Uterus (tissue), 4 donors: ENCODE results near the gene KASH5. TPM values are rescaled to one million over a fixed set of nuclear protein-coding genes. Genes with fewer than 3 reads are reported as not detected.

Experiments
- DNase-seq, 2 donors: peaks; one replicate each; pipeline ENCODE4 v3.0.0-alpha.2; 2019 to 2020
- H3K27ac ChIP-seq, 2 donors: fragments of 200-600 bp; sonication (generic); 1 replicate in 1 of 2; 2 replicates in 1 of 2; pipeline ENCODE4 v1.5.1; 2016 to 2018
- H3K27me3 ChIP-seq, 2 donors: fragments of 200-600 bp; sonication (generic); one replicate each; pipeline ENCODE4 v1.5.1; 2018 to 2019; ENCODE audit warnings: control low read depth in 1 of 2
- H3K36me3 ChIP-seq, 2 donors: fragments of 200-600 bp; sonication (generic); one replicate each; pipeline ENCODE4 v1.5.1; 2019; ENCODE audit warnings: control low read depth in 1 of 2
- H3K4me1 ChIP-seq, 2 donors: fragments of 200-600 bp; sonication (generic); one replicate each; pipeline ENCODE4 v1.5.1; 2018 to 2019; ENCODE audit warnings: control low read depth in 1 of 2
- H3K4me3 ChIP-seq, 2 donors: fragments of 200-600 bp; sonication (generic); 1 replicate in 1 of 2; 2 replicates in 1 of 2; pipeline ENCODE4 v1.5.1; 2018 to 2019; ENCODE audit warnings: mild to moderate bottlenecking in 1 of 2
- H3K9me3 ChIP-seq, 2 donors: fragments of 200-600 bp; sonication (generic); one replicate each; pipeline ENCODE4 v1.5.1; 2019; ENCODE audit warnings: control low read depth in 1 of 2
- POLR2A ChIP-seq, 2 donors: fragments of 450-650 bp; IDR thresholded peaks; one replicate each; pipeline ENCODE4 v1.6.1; 2016; ENCODE audit warnings: antibody characterized with exemption in 2 of 2, mild to moderate bottlenecking in 1 of 2, moderate library complexity in 1 of 2
- intact Hi-C: fragments of 100-400 bp; cut with DNase I; formaldehyde crosslinking; loops from one replicate; pipeline ENCODE4 v1.15.1; 2023; ENCODE audit warnings: low total_unique reads
- total RNA-seq, 4 donors: library from RNA; depleted of rRNA in 3 of 4; stranded (reverse); fragments of >200 nt in 3 of 4; gene quantifications; one replicate each; pipeline versions ENCODE4 v1.1.0 to v1.2.4, GENCODE V29; 2014 to 2023
- TF ChIP-seq, protein P1 (sequence below), 4 experiments: fragments of 200-600 bp in 2 of 4; fragments of 450-650 bp in 2 of 4; sonication (generic) in 2 of 4; IDR thresholded peaks; one replicate each; pipeline ENCODE4 v1.5.1; 2016 to 2019; ENCODE audit warnings: antibody characterized with exemption in 4 of 4, mild to moderate bottlenecking in 2 of 4, moderate library complexity in 1 of 4
- donor health status: DM: yes; HTN: yes; CAD: no.

KASH5 gene
- total RNA-seq, 4 donors from 2014 or later = 0.55 TPM; not detected in 3

DNA sequence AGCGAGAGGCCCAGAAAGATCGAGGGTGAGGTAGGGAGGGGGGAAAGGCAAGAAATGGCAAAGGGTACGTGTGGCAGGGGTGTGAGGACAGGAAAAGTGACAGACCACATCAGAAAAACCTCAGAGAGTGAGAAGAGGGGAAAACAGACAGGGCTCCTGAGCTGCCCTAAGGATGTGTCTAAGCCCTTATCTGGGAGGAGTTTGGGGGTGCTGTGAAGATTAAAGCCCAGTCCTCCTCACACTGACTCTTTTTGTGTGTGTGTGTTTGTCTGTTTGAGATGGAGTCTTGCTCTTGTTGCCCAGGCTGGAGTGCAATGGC is 35.9 kb downstream of the KASH5 start:
- intact Hi-C loops = no loop called here

DNA sequence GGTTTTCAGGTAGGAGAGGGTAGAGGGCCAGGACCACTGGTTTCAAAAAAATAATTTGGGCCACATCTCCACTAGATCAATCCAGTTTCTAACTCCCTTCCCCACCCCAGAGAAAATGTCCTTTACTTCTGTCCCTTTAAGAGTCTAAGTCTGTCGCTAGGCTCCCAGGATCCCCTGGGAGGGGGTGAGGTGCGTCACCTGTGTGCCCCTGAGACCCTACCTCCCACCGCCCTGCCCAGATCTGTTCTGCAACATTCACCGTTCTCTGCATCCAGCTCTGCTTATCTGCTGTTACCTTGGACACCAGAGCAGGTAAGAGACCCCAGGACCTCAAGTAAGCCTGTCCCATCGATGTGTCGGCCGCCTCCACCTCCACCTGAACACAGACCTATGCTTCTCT is 37.1 kb downstream of the KASH5 start, which contains the start of gene GFY:
Gene GFY (plus strand): TSS at position 211 of the 400 bp plus-strand sequence. CDS start 1,043 bp downstream, outside the sequence.
- no peak for DNase-seq
- no peaks in the 10 kb centered on the region for H3K9me3 ChIP-seq
- H3K36me3 ChIP-seq = no peaks in the 10 kb centered on the region
- TF ChIP-seq, protein P1, sequence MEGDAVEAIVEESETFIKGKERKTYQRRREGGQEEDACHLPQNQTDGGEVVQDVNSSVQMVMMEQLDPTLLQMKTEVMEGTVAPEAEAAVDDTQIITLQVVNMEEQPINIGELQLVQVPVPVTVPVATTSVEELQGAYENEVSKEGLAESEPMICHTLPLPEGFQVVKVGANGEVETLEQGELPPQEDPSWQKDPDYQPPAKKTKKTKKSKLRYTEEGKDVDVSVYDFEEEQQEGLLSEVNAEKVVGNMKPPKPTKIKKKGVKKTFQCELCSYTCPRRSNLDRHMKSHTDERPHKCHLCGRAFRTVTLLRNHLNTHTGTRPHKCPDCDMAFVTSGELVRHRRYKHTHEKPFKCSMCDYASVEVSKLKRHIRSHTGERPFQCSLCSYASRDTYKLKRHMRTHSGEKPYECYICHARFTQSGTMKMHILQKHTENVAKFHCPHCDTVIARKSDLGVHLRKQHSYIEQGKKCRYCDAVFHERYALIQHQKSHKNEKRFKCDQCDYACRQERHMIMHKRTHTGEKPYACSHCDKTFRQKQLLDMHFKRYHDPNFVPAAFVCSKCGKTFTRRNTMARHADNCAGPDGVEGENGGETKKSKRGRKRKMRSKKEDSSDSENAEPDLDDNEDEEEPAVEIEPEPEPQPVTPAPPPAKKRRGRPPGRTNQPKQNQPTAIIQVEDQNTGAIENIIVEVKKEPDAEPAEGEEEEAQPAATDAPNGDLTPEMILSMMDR (IDR thresholded peaks at IDR 0.05) = no peak
- no peak for TF ChIP-seq POLR2A (IDR thresholded peaks at IDR 0.05)
- intact Hi-C loops = no loop called here
- no peak within 1 kb of the TSS for H3K4me3 ChIP-seq
- H3K27me3 ChIP-seq = peaks cover 40 to 72% of the 10 kb centered on the region in 2 donors
- peaks cover 0 to 17% of the 10 kb centered on the region in 2 donors for H3K4me1 ChIP-seq
- H3K27ac ChIP-seq = no peak within 1 kb of the TSS

More for the DNA sequence above, 35.9 kb downstream of the KASH5 start:
- Histone ChIP-seq H3K9me3 (no peaks in the 10 kb centered on the region), H3K4me1 (peaks cover 0 to 17% of the 10 kb centered on the region in 2 donors), H3K27ac (no peak overlapping the region), H3K27me3 (peaks cover 44 to 72% of the 10 kb centered on the region in 2 donors), H3K36me3 (no peaks in the 10 kb centered on the region), H3K4me3 (no peak overlapping the region)
- no peak for DNase-seq
- TF ChIP-seq, protein P1 (IDR thresholded peaks at IDR 0.05) = no peak
- no peak for TF ChIP-seq POLR2A (IDR thresholded peaks at IDR 0.05)

DNA sequence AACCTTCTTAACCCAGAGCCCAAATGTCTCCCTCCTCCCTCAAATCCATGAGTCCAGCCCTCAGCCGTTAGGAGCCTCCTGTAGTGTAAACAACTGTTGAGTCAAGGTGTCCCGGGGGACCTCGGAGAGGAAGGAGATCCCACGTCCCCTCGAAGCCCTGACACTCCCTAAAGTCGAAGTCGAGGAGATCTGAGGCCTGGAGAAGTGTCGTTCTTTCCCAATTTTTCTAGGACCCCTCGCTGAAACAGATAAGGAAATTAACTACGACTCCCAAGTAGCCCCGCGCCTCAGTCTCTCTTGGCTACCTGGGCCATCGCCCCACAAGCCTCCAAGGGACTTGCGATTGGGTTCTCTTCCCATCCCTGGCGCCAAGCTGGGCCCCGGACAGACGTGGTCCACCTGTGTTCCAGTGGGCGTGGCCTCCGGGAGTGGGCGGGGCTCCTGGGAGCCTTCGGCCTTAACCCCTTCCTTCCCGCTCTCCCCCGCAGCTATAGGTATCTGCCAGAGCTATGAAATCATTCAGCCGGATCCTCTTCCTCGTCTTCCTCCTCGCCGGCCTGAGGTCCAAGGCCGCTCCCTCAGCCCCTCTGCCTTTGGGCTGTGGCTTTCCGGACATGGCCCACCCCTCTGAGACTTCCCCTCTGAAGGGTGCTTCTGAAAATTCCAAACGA is 38.0 kb downstream of the KASH5 start:
- Histone ChIP-seq H3K4me3 (no peak overlapping the region), H3K4me1 (peaks cover 0 to 14% of the 10 kb centered on the region in 2 donors), H3K27ac (no peak overlapping the region), H3K36me3 (no peaks in the 10 kb centered on the region), H3K27me3 (peaks cover 32 to 74% of the 10 kb centered on the region in 2 donors), H3K9me3 (no peaks in the 10 kb centered on the region)
- no peak for DNase-seq
- TF ChIP-seq POLR2A (IDR thresholded peaks at IDR 0.05) = no peak
- TF ChIP-seq, protein P1 (IDR thresholded peaks at IDR 0.05) = no peak
- intact Hi-C loops = no loop called here

DNA sequence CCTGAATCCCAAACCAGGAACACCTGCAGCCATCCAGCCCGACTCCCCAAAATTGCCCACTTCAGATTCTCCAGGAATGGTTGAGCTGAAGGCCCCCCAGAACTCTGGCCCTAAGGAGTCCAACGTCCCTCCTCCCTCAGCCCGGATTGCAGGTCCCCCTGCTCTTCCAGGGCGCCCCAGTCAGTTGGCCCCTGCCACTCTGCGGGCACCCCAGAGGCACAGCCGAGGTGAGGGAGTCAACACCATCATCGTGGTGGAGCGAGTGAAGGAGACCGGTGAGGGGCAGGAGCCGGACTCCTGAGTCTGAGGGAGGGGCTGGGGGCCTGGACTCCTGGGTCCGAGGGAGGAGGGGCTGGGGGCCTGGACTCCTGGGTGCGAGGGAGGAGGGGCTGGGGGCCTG is 39.3 kb downstream of the KASH5 start:
- Histone ChIP-seq H3K4me3 (no peak overlapping the region), H3K9me3 (no peaks in the 10 kb centered on the region), H3K27ac (no peak overlapping the region), H3K36me3 (no peaks in the 10 kb centered on the region), H3K27me3 (peaks cover 29 to 74% of the 10 kb centered on the region in 2 donors), H3K4me1 (peaks cover 0 to 7% of the 10 kb centered on the region in 2 donors)
- TF ChIP-seq, protein P1 (IDR thresholded peaks at IDR 0.05) = no peak
- TF ChIP-seq POLR2A (IDR thresholded peaks at IDR 0.05) = no peak
- no peak for DNase-seq
- intact Hi-C loops = no loop called here

DNA sequence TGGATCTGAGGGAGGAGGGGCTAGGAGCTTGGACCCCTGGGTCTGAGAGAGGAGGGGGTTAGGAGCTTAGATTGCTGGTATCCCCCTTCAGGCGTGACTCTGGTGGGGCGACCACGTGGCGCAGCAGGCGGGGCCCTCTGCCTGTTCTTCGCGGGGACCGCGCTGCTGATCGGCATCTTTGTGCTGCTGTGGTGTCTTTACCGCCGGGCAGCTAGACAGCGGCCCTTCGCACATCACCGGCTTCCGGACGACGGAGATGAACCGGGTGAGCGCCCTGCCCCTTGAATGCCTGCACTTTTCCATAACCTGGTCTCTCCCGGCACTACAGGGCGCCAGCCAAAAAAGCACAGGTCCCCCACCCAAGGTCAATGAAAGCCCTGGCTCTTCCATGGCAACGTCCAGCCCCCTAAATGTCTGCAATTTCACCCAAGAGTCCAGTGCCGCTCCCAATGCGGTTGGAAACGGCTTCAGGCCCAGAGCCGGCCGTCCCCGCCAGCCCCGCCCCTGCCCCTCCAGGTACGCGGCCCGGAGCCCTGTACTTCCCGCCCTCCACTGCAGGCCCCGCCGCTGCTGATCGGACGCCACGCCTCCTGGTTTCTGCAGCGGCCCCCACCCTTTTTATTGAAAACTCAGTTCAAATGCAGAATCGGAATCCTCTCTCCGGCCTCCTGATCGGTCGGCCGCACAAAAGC is 40.0 kb downstream of the KASH5 start:
- Histone ChIP-seq H3K36me3 (no peaks in the 10 kb centered on the region), H3K27ac (no peak overlapping the region), H3K4me1 (peaks cover 0 to under 1% of the 10 kb centered on the region in 2 donors), H3K9me3 (no peaks in the 10 kb centered on the region), H3K4me3 (no peak overlapping the region), H3K27me3 (peaks cover 30 to 74% of the 10 kb centered on the region in 2 donors)
- intact Hi-C loops = no loop called here
- DNase-seq = no peak
- TF ChIP-seq POLR2A (IDR thresholded peaks at IDR 0.05) = no peak
- TF ChIP-seq, protein P1 (IDR thresholded peaks at IDR 0.05) = no peak
